GM19438 (cell line): ENCODE data around the gene KMT2E.
A peak's percentile ranks its signal among the peaks of the same experiment; 100 is the strongest.
"Not testable (repeated sequence)": the region's sequence is repeated elsewhere in the genome, so short reads cannot be mapped to it uniquely, and the experiment has no call there.

Source experiments
- ATAC-seq: cut with Tn5 transposase; IDR thresholded peaks from one replicate; pipeline ENCODE4 v1.9.1; 2021; ENCODE audit warnings: low read depth; ENCODE audit not compliant: unreplicated experiment

The KMT2E gene

GRCh38 chr7:104981672-104982037, 32.4 kb upstream of the KMT2E start:
- no peak for ATAC-seq

GRCh38 chr7:104982308-104983075, 31.5 kb upstream of the KMT2E start:
- ATAC-seq, result no peak

GRCh38 chr7:104983076-104983577, 30.9 kb upstream of the KMT2E start:
- no peak for ATAC-seq

GRCh38 chr7:104983578-104984539, 30.1 kb upstream of the KMT2E start:
- ATAC-seq, result peak; percentile 82

GRCh38 chr7:104984585-104985258, 29.3 kb upstream of the KMT2E start:
- no peak for ATAC-seq

- no peak for ATAC-seq
Observed at GRCh38 chr7:104985259-104985617, 28.8 kb upstream of the KMT2E start.

GRCh38 chr7:104986628-104987259, 27.3 kb upstream of the KMT2E start:
- ATAC-seq, result no peak

GRCh38 chr7:104987403-104987802, 26.6 kb upstream of the KMT2E start:
- not testable (repeated sequence) for ATAC-seq

- no peak for ATAC-seq
Observed at GRCh38 chr7:104990983-104991382, 23.0 kb upstream of the KMT2E start.

GRCh38 chr7:104992306-104992705, 21.7 kb upstream of the KMT2E start:
- no peak for ATAC-seq

GRCh38 chr7:104993217-104993862, 20.7 kb upstream of the KMT2E start:
- no peak for ATAC-seq

- ATAC-seq, result no peak
Observed at GRCh38 chr7:104998040-104998752, 15.8 kb upstream of the KMT2E start.

- no peak for ATAC-seq
Observed at GRCh38 chr7:105000200-105000599, 13.8 kb upstream of the KMT2E start.

- no peak for ATAC-seq
Observed at GRCh38 chr7:105000927-105001336, 13.1 kb upstream of the KMT2E start.

- no peak for ATAC-seq
Observed at GRCh38 chr7:105001652-105002184, 12.3 kb upstream of the KMT2E start.

- ATAC-seq, result no peak
Observed at GRCh38 chr7:105003275-105003674, 10.7 kb upstream of the KMT2E start.

- no peak for ATAC-seq
Observed at GRCh38 chr7:105003872-105004510, 10.0 kb upstream of the KMT2E start.

- ATAC-seq, result not testable (repeated sequence)
Observed at GRCh38 chr7:105005006-105005405, 9.0 kb upstream of the KMT2E start.

GRCh38 chr7:105005486-105005885, 8.5 kb upstream of the KMT2E start:
- not testable (repeated sequence) for ATAC-seq
